ENCODE measurements around the gene WIPF2.

The WIPF2 gene

DNA sequence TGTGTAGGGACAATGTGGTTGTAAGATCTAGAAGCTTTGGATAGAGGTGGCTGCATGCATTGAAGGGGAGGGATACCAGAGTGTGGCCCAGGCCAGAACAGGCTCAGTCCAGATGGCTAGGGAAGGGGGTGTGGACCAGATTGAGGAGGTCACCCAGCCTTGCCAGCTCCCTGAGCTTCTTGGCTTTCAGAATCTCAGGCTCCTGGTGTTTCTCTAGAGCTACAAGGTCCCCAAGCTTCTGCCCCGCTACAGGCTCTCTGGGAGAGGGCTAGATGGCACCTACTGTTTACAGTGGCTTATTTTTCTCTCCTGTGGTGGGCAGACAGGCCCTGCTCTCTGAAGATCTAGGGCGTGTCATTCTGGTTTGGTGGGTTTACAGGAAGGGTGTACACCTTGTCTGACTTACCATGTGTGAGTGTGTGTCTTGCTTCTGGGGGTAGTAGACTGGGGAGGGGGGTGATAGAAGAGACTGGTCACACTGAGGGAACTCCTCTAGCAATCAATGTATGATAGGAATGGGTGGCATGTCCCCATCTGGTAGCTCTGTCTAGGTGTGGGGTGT is 90.9 kb downstream of the WIPF2 start:
- H3K27ac ChIP-seq, result no peak overlapping the region
- H3K4me3 ChIP-seq (ENCODE audit: low read depth, low read length), result peak overlapping the region; percentile 51

DNA sequence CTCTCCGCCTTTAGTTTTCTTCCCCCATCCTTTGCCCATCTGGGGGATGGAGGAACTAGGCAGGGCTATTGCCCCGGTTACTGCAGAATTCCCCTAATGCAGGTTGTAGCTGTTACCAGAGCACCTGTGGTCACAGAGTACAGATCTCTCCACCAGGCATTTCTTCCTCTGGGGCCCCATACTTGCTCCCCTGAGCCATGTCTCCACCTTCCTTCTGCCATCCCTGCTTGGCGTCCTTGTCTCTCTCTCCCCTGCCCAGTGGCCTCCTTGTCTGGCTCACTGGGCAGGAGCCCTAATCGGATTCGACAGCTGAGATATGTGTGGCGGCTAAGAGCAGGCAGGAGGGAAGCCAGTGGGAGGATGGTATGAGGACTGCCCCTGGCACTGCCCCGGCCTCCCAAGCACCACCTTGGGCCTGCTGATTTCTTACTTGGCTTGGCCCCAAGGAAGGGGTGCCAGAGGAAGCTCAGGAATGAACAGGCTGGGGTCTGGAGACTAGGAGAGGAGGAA is 91.8 kb downstream of the WIPF2 start:
- Histone ChIP-seq H3K27me3 (ENCODE audit: control insufficient read depth, insufficient read depth, low read length) (no peaks in the 10 kb centered on the region), H3K9ac (no peak overlapping the region), H3K4me3 (ENCODE audit: low read depth, low read length) (no peak overlapping the region), H3K36me3 (ENCODE audit: control insufficient read depth, insufficient read depth, low read length) (no peaks in the 10 kb centered on the region), H2AFZ (peak overlapping the region; percentile 2), H3K27ac (peak overlapping the region; percentile 47), H3K79me2 (no peaks in the 10 kb centered on the region), H3K4me2 (ENCODE audit: low read length) (no peak overlapping the region), H3K4me1 (peaks cover 69% of the 10 kb centered on the region), H3K9me3 (ENCODE audit: control insufficient read depth, low read length) (no peaks in the 10 kb centered on the region)
- TF ChIP-seq, protein P1, sequence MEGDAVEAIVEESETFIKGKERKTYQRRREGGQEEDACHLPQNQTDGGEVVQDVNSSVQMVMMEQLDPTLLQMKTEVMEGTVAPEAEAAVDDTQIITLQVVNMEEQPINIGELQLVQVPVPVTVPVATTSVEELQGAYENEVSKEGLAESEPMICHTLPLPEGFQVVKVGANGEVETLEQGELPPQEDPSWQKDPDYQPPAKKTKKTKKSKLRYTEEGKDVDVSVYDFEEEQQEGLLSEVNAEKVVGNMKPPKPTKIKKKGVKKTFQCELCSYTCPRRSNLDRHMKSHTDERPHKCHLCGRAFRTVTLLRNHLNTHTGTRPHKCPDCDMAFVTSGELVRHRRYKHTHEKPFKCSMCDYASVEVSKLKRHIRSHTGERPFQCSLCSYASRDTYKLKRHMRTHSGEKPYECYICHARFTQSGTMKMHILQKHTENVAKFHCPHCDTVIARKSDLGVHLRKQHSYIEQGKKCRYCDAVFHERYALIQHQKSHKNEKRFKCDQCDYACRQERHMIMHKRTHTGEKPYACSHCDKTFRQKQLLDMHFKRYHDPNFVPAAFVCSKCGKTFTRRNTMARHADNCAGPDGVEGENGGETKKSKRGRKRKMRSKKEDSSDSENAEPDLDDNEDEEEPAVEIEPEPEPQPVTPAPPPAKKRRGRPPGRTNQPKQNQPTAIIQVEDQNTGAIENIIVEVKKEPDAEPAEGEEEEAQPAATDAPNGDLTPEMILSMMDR (IDR thresholded peaks at IDR 0.05), result no peak

More for the DNA sequence above, 90.9 kb downstream of the WIPF2 start:
- TF ChIP-seq, protein P1 (IDR thresholded peaks at IDR 0.05), result no peak
- H3K79me2 ChIP-seq, result no peaks in the 10 kb centered on the region
- no peaks in the 10 kb centered on the region for H3K36me3 ChIP-seq (ENCODE audit: control insufficient read depth, insufficient read depth, low read length)
- H3K9ac ChIP-seq, result no peak overlapping the region
- H3K27me3 ChIP-seq (ENCODE audit: control insufficient read depth, insufficient read depth, low read length), result no peaks in the 10 kb centered on the region
- peaks cover 67% of the 10 kb centered on the region for H3K4me1 ChIP-seq
- H3K4me2 ChIP-seq (ENCODE audit: low read length), result peak overlapping the region; percentile 82
- H2AFZ ChIP-seq, result no peak overlapping the region
- no peaks in the 10 kb centered on the region for H3K9me3 ChIP-seq (ENCODE audit: control insufficient read depth, low read length)

DNA sequence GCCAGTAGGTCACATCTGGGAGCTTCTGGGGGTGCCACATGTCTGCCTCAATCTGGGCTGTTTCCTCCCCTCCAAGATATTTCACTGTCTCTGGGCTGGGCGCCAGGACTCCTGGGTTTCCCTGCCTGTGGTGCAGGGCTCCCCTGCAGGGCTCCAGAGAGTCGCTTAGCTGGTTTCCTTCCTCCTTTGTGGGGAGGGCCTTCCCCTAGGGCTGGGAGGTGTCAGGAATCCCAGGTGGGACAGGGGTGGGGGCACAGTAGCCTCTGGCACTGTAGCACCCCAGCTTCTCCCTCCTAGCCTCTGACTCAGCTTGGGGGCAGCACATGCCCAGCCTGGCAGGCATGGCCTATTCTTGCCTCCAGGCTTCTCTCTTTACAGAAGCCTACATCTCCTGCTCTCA is 92.5 kb downstream of the WIPF2 start:
- Histone ChIP-seq H3K4me3 (ENCODE audit: low read depth, low read length) (no peak overlapping the region), H3K4me1 (peaks cover 69% of the 10 kb centered on the region)

DNA sequence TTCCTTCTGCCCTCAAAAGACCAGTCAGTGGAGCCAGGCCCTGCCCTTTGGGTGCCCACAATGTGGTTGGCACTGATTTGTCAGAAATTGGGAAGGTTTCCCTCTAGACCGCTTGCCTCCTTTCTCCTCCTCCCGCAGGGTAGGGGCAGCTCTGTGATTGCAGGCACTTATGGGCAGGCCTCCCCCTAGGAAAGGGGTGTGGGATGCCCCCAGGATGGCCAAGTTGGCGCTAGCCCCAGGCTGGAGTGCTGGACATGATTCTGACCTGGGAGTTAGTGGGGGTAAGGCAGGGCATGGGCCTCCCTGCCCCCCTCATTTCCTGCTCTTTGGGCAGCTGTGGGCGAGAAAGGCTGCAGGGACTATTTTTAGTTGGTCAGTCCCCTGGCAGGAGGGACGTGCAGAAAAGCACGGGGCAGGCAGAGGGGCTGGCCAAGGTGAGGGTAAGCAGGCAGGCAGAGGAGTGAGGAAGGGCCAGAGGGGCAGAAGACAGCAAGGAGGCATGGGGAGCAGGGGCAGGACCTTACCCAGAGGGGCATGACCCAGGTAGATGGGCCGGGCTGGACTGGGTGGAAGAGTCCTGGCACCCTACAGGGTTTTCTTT is 93.1 kb downstream of the WIPF2 start:
- TF ChIP-seq, protein P1 (IDR thresholded peaks at IDR 0.05), result no peak
- Histone ChIP-seq H3K4me3 (ENCODE audit: low read depth, low read length) (no peak overlapping the region), H3K27me3 (ENCODE audit: control insufficient read depth, insufficient read depth, low read length) (no peaks in the 10 kb centered on the region), H3K4me2 (ENCODE audit: low read length) (no peak overlapping the region), H3K36me3 (ENCODE audit: control insufficient read depth, insufficient read depth, low read length) (no peaks in the 10 kb centered on the region), H3K9ac (no peak overlapping the region), H3K9me3 (ENCODE audit: control insufficient read depth, low read length) (no peaks in the 10 kb centered on the region), H3K4me1 (peaks cover 68% of the 10 kb centered on the region), H3K79me2 (no peaks in the 10 kb centered on the region), H2AFZ (peak overlapping the region; percentile 52), H3K27ac (peak overlapping the region; percentile 47)

More for the DNA sequence above, 92.5 kb downstream of the WIPF2 start:
- H3K9ac ChIP-seq, result no peak overlapping the region
- no peaks in the 10 kb centered on the region for H3K79me2 ChIP-seq
- H2AFZ ChIP-seq, result peak overlapping the region; percentile 52
- H3K9me3 ChIP-seq (ENCODE audit: control insufficient read depth, low read length), result no peaks in the 10 kb centered on the region
- H3K27me3 ChIP-seq (ENCODE audit: control insufficient read depth, insufficient read depth, low read length), result no peaks in the 10 kb centered on the region
- H3K27ac ChIP-seq, result peak overlapping the region; percentile 47
- no peaks in the 10 kb centered on the region for H3K36me3 ChIP-seq (ENCODE audit: control insufficient read depth, insufficient read depth, low read length)
- H3K4me2 ChIP-seq (ENCODE audit: low read length), result no peak overlapping the region
- TF ChIP-seq, protein P1 (IDR thresholded peaks at IDR 0.05), result no peak

Data from parathyroid adenoma (tissue), 2 donors.